NCI-H1417 (cell line): ENCODE data around the gene SFXN5.
"Not testable (repeated sequence)": the region's sequence is repeated elsewhere in the genome, so short reads cannot be mapped to it uniquely, and the experiment has no call there.

Source experiments
- DNase-seq, 3 experiments: peaks; one replicate each; lab custom pipeline; 2025; lab: John Stamatoyannopoulos, UW

Gene SFXN5

DNA sequence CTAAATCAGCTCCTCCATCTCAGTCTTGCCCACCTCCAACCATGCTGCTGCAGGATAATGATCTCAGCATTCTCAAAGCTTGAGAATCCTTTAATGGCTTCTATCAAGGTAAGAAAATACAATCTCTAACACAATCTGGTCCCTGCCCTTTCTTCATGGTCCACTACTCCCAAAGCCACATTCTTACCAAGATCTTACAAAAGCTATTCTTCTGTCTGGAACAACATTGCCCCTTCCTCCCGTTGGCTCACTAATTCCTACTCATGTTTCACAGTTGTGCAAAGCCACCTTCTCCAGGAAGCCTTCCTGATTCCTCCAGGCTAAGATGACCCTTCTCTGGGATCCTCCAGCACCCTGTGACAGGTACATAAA is 5.9 kb upstream of the SFXN5 start:
- DNase-seq = no peak

- no peak for DNase-seq
Observed at GRCh38 chr2:73076701-73077423, 5.3 kb upstream of the SFXN5 start.

GRCh38 chr2:73075477-73076373 is 4.2 kb upstream of the SFXN5 start:
- DNase-seq = no peak

- DNase-seq = no peak
Observed at GRCh38 chr2:73074110-73075069, 2.9 kb upstream of the SFXN5 start.

DNA sequence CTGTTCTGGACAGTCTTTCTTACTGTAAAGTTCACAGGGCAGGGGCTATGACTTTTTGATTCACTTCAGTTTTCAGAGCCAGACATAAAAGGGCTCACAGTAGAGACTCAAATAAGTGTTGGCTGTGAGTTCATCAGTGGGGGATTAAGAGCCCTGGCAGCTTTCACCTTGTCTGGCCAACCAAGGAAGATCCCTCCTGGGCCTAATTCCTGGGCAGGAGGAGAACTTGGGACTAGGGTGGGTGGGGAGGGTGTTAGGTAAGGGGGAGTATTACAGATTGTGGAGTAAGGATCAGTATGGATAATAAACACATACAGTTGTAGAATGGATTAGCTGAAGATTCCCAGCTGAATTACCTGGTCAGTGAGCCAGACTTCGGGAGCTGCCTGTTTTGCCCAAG is 904 bp upstream of the SFXN5 start:
- DNase-seq = no peak

DNA sequence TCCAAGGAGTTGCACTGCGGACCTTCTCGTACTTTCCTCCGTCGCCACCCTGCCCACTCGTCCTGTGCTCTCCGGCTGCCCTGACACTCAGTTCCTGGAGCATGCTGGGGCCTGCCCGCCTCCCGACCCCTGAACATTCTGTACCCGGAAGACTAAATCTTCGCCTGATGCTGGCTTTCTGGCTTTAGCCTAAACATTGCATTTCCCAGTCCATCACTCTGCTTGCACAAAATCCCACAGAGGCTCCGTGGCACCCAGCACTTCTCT is 550 bp upstream of the SFXN5 start:
- DNase-seq = no peak

DNA sequence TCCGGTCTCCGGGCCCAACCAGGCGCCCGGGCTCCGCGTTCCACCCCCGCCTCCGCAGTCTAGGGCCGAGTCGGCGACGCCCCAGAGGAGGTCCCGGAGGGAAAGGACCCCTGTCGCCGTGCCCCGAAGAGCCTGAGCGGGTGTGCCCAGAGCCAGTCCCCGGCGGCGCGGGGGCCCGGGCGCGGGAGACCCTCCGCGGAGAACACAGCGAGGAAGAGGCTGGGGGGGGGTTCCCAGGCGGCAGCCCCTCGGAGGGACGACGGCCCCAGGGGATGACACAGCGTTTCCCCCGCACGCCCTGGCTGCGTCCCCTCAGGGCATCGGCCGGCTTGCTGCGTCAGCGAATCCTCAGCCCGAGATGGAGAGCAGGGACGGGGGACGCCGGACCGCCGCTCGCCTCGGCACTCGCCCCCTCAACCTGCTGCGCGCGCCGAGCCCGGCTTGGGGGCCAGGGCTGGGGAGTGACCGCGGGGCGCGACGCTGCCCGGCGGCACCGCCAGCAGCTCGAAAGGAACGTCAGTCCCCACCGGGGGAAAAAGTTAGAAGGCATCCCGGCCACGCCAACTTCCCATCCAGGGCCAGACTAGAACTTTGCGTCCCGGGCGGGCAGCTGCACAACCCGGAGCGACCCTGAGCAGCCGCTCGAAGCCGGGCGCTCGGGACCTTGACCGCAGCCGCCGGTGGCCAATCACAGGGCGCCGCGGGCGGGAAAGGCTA is 711 bp downstream of the SFXN5 start:
- DNase-seq = peak; percentile 25 to 92 (median 74)

GRCh38 chr2:73069855-73070642 is 1.5 kb downstream of the SFXN5 start:
- peak in 2 of 3 experiments; percentile 32 to 66 for DNase-seq

- peak in 1 of 3 experiments; percentile 31 for DNase-seq
Observed at GRCh38 chr2:73069041-73069854, 2.3 kb downstream of the SFXN5 start.

DNA sequence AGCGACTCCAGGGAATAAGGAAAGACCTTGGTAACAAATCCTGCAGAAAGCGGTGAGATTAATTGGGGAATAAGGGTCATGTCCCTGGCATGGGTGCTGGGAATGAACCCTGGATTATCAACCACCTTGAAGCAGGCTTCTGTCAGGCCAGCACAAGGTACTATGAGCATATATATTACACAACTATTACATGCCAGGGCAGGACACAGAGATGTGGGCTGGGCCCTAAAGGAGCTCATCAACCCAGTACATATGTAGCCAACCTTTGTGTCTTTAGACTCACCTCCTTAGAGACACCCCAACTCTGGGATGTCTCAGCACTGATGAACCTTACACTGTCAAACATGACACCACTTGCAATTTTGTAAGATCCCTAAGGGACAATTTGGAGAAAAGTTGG is 3.4 kb downstream of the SFXN5 start:
- DNase-seq = no peak

DNA sequence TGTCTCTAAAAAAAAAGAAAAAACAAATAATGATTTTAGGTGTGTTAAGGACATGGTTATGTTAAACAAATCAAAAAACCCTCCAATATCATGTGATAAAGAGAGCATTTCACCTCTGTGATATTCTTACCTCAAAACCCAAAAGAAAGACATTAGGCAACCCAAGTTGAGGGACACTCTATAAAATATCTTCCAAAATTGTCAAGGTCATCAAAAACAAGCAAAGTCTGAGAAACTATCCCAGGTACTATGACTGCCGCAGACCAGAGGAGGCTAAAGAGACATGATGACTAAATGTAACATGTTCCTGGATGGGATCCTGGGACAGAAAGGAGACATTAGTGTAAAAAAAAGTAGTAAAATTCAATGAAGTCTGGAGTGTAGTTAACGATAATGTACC is 4.5 kb downstream of the SFXN5 start:
- DNase-seq = no peak

- not testable (repeated sequence) for DNase-seq
Observed at GRCh38 chr2:73065070-73065469, 6.4 kb downstream of the SFXN5 start.

GRCh38 chr2:73063909-73064875 is 7.3 kb downstream of the SFXN5 start:
- DNase-seq = peak in 2 of 3 experiments; percentile 39 to 60

- DNase-seq = peak in 1 of 3 experiments; percentile 52
Observed at GRCh38 chr2:73063472-73063871, 8.0 kb downstream of the SFXN5 start.

GRCh38 chr2:73059106-73059505 is 12.4 kb downstream of the SFXN5 start:
- DNase-seq = no peak

- no peak for DNase-seq
Observed at GRCh38 chr2:73054980-73055379, 16.5 kb downstream of the SFXN5 start.

DNA sequence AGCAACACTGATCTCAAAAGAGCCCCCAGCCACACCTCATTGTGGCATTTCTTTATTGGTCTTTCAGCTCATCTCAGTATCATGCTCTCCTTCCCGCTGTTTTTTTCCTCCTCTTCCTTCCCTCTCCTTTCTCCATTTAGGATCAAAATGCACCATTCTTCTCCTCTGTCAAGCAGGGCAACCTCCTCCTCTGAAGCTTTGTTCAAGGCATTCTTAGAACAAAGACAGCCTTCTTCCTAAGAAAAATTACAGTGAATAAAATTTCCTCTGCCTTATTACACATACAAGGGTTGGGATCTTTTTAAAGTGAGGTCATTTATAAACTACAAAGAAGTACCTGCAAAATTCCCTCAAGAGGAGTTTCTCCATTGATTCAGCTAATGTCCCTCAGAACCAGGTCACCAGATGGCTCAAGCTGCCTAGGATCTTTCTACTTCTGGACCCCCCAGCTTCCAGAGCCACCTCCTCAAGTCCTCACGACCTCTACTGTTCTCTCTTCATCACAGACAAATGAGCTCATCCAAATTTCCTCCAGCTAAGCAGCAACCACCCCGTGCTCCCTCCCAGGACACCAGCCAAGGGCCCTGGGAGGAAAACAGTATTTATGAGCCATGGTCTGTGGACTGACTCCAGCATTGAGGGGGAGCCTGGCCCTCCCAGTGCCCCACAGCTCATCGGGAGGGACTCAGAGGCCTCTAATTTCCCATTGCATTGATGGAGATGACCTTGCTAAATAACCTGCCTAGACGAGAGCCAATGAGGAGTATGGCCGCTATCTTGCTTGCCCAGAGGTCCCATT is 18.0 kb downstream of the SFXN5 start:
- DNase-seq = no peak

- DNase-seq = no peak
Observed at GRCh38 chr2:73050121-73050545, 21.4 kb downstream of the SFXN5 start.
